Bone marrow (tissue), 2 donors: ENCODE data around the gene NOX4.

Experiments
- DNase-seq, 2 donors: peaks; one replicate each; lab custom pipeline; 2025; lab: John Stamatoyannopoulos, UW

Gene NOX4

DNA sequence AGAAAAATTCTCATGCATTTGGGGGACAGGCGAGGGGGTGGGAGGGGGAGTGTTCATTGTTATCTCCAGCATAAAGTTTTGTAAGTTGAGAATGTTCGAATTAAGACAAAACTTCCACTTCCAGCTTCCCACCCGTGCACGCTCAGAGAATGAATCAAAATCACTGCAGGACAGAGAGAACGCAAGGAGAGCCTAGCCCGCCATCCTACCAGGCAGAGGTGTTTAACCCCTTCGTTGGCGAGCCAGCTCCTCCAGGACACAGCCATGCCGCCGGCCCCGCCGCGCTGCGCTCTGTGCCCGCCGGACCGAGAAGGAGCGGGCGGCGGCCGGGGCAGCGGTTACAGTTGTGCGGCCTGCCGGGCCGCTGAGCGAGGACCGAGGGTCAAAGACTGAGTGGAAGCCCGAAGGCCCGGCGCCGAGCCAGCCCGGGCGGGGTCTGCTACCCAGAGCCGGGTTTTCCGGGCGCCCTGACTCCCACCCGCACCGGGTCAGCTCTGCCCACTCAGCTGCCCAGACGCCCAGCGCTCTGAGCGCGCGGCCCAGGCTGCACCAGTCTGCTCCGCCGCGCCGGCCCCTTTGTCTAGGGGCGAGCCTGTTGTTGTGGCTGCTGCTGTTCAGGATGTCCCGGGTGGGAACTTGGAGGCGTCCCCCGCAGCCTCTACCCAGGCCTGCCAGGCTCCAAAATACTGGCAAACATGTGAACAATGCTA lies at the start of gene NOX4:
Gene NOX4 (minus strand): TSS at position 395 of the 710 bp plus-strand sequence. CDS start 129 bp downstream, at position 266.
- DNase-seq: no peak

GRCh38 chr11:89540826-89541225 lies 49.7 kb upstream of the NOX4 start:
- no peak for DNase-seq

- no peak for DNase-seq
Measured at GRCh38 chr11:89537936-89538335, 46.8 kb upstream of the NOX4 start.

DNA sequence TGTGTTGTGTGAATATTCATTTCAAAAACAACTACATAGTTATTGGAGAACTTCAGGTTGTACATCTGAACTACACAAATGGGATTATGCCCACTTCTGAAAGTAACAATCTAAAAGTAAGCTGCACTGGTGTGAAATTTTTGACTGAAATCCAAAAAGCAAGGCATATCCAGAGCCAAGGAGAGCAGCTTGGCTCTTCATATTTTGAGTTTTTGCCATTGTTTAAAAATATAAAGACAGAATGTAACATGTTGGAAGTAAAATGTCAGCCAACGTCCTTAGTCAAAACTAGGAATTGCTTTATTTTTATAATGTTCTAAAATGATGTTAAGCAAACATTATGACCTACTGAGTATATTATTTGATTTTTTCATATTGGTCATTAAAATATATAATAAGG lies 45.8 kb upstream of the NOX4 start:
- DNase-seq: no peak

DNA sequence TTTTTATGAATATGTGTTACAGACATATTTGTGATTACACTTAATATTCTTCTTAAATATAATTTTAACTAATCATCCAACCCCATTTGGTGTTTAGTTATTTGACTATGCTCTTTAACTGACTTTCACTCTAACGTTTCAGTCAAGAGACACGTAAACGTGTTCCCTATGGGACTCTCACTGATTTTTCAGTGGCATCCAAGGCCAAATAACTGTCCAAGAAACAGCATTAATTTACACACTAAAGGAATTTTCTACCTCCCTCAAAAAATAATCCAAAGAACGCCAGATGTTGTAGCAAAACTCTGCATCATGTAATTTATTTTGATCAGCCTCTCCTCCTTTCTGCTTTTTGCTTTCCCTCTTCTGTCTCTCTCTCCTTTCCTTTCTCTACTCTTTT lies 44.0 kb upstream of the NOX4 start:
- no peak for DNase-seq

GRCh38 chr11:89529626-89530380 lies 38.6 kb upstream of the NOX4 start:
- DNase-seq: no peak

DNA sequence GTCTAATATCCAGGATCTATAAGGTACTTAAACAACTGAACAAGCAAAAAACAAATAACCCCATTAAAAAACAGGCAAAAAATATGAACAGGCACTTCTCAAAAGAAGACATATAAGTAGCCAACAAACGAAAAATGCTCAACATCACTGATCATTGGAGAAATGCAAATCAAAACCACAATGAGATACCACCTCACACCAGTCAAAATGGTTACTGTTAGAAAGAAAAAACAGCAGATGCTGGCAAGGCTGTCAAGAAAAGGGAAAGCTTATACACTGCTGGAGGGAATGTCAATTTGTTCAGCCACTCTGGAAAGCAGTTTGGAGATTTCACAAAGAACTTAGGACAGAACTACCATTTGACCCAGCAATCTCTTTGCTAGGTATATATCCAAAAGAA lies 30.6 kb upstream of the NOX4 start:
- DNase-seq: no peak

DNA sequence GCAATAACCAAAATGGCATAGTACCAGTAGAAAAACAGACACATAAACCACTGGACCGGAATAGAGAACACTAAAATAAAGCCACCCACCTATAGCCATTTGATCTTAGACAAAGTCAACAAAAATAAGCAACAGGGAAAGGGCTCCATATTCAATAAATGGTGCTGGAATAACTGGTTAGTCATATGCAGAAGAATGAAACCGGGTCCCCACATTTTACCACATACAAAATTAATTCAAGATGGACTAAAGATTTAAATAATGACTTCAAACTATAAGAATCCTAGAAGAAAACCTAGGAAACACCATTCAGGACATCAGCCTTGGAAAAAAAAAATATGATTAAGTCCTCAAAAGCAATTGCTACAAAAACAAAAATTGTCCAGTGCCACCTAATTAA lies 30.1 kb upstream of the NOX4 start:
- DNase-seq: no peak

- no peak for DNase-seq
Measured at GRCh38 chr11:89516496-89516895, 25.3 kb upstream of the NOX4 start.

DNA sequence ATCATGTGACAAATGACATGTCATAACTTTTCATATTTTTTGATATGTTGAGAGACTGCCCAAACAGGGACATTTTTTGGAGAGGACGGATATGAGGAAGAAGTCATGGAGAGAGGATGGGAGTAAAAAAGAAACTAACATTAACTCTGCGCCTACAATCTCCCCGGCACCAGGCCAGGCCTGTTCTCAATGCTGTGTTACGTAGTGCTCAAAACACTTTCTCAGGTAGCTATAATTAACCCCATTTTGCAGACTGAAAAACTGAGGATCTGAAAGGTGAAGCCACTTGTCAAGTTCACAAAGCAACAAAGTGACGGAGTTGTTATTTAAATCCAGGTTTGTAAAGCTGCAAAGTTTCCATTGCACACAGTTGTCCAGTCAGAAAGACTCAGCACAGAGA lies 17.4 kb upstream of the NOX4 start:
- DNase-seq: no peak

DNA sequence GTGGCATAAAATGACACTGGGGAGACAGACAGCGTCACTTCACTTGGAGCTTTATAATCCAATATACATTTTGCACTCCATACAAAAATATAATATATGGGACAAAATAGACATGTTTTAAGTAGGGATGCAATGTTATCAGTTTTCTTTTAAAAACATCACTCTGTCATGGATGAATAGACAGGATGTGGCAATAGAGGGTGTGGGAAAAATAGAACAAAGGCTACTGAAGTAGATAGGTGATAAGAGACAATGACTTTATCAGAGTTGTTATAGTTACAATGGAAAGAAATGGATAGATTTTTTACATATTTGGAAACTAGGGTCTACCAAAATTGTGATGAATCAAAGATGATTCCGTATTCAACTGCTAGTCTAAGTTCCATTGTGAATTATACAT lies 13.1 kb upstream of the NOX4 start:
- no peak for DNase-seq

GRCh38 chr11:89503422-89503821 lies 12.2 kb upstream of the NOX4 start:
- DNase-seq: no peak

GRCh38 chr11:89502301-89502700 lies 11.1 kb upstream of the NOX4 start:
- DNase-seq: no peak

- DNase-seq: no peak
Measured at GRCh38 chr11:89500336-89500735, 9.2 kb upstream of the NOX4 start.

- DNase-seq: no peak
Measured at GRCh38 chr11:89498845-89499448, 7.8 kb upstream of the NOX4 start.

GRCh38 chr11:89495951-89496350 lies 4.8 kb upstream of the NOX4 start:
- no peak for DNase-seq

DNA sequence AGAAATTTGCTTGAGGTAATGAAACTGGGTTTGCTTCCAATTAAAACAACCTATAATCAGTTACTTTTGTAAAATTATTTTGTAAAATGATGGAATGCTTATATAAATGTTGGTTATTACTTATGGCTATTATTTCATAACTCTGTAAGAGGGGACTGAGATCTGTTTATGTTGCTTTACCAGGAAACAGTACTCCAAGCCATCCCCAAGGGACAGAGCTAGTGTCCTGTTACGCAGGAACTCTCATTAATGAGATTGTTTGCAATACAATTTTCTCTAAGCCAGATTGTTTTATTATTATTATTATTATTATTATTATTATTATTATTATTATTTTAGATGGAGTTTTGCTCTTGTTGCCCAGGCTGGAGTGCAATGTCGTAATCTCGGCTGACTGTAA lies 2.3 kb upstream of the NOX4 start:
- DNase-seq: no peak

DNA sequence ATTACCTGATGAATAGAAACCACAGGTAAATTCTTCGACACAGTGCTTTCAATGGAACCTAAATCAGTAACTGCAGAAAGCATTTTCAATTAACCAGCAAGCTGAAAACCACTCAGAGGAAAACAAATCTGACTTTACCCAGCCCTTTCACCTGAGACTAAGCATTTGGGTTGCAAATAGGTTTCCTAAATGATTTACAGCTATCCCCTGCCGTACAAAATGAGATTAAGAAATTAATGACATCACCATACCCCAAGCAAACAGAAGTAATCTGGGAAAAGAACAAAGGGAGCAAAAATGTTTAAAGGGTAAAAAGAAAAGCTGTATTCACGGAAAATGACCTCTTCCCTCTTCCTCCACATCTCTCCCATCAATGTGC lies 584 bp downstream of the NOX4 start:
- DNase-seq: no peak

- DNase-seq: no peak
Measured at GRCh38 chr11:89489930-89490329, 1.2 kb downstream of the NOX4 start.

DNA sequence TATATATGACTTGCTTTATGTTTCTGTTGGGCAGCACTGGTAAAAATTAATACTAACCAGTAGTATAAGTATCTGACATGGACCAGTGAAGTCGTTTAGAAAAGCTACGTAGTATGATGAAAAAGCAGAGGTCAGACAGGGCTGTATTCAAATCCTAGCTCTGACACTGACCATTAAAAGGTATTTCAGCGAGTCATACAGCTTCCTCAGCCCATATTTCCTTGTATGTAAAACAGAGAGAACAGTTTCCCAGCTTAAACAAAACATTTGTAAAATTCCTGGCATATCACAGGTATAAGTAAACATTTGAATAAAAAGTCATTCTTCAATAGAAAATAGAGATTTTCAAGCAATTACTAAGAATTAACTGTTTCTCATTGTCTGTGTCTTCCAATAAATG lies 4.2 kb downstream of the NOX4 start:
- no peak for DNase-seq

- no peak for DNase-seq
Measured at GRCh38 chr11:89484896-89485295, 6.3 kb downstream of the NOX4 start.

- DNase-seq: no peak
Measured at GRCh38 chr11:89477175-89477574, 14.0 kb downstream of the NOX4 start.

DNA sequence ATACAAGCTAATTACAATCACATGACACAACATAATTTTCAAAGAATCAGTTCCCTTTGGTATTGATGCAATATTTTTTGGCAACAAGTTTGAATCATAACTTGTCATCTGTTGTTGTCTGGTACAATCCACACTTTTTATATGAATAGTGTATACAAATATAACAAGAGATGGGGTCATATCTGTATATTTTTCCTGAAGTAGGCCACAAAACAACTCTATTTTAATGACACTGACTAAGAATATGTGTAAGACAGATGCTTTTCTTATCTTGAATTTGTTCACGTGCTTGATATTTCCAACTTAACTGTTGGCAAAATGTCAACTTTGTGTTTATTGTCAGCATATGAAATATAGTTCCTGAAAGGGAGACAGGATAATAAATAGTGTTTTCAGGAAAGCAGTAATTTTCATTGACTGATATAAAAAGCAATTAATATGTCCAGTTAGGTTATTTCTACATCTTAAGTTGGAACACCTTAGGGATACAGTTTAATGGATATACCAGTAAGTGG lies 27.9 kb downstream of the NOX4 start:
- DNase-seq: no peak
